GM12878 (cell line): ENCODE data around the gene SMC3. TPM values are rescaled to one million over a fixed set of nuclear protein-coding genes. Genes with fewer than 3 reads are reported as not detected.

Source experiments
- BACH1 ChIP-seq: fragments of 450-650 bp; IDR thresholded peaks from 2 replicates; pipeline ENCODE4 v1.6.1; 2017; ENCODE audit warnings: mild to moderate bottlenecking, borderline replicate concordance
- CBFB ChIP-seq: IDR thresholded peaks from 2 replicates; pipeline ENCODE4 v1.6.1; 2016; ENCODE audit warnings: antibody characterized with exemption, low read depth
- CREB1 ChIP-seq: IDR thresholded peaks from 2 replicates; pipeline ENCODE4 v1.6.1; 2012; ENCODE audit warnings: low read depth, mild to moderate bottlenecking, inconsistent platforms
- ETV6 ChIP-seq, 2 experiments: fragments of 450-650 bp in 1 of 2; IDR thresholded peaks in 1 of 2; conservative IDR thresholded peaks in 1 of 2; 2 replicates each; pipeline ENCODE4 v1.6.1; 2014; ENCODE audit warnings: antibody characterized with exemption in 1 of 2, borderline replicate concordance in 1 of 2, low read depth in 1 of 2, mild to moderate bottlenecking in 1 of 2, moderate library complexity in 1 of 2
- HCFC1 ChIP-seq: fragments of 150-350 bp; IDR thresholded peaks from 2 replicates; pipeline ENCODE4 v1.6.1; 2014; ENCODE audit warnings: low read length
- JUND ChIP-seq: IDR thresholded peaks from 2 replicates; pipeline ENCODE4 v1.6.1; 2012; ENCODE audit warnings: low read depth, mild to moderate bottlenecking, low read length, improper control_type of control experiment, moderate library complexity
- NFYB ChIP-seq: IDR thresholded peaks from 2 replicates; pipeline ENCODE4 v1.6.1; 2011; ENCODE audit warnings: low read depth, mild to moderate bottlenecking, low read length, improper control_type of control experiment, moderate library complexity; ENCODE audit not compliant: insufficient read depth
- NR2C2 ChIP-seq: IDR thresholded peaks from 2 replicates; pipeline ENCODE4 v1.6.1; 2011; ENCODE audit warnings: borderline replicate concordance, low read depth; ENCODE audit not compliant: control insufficient read depth, insufficient read length
- NRF1 ChIP-seq: conservative IDR thresholded peaks from 2 replicates; pipeline ENCODE4 v1.6.1; 2011; ENCODE audit warnings: mild to moderate bottlenecking, low read depth, low read length, improper control_type of control experiment
- PAX8 ChIP-seq: fragments of 450-650 bp; IDR thresholded peaks from 2 replicates; pipeline ENCODE4 v1.6.1; 2017; ENCODE audit warnings: mild to moderate bottlenecking, moderate library complexity
- RAD51 ChIP-seq: fragments of 450-650 bp; IDR thresholded peaks from 2 replicates; pipeline ENCODE4 v1.6.1; 2016; ENCODE audit warnings: moderate library complexity, mild to moderate bottlenecking, inconsistent platforms
- RBBP5 ChIP-seq: fragments of 200-600 bp; sonication (generic); conservative IDR thresholded peaks from 2 replicates; pipeline ENCODE4 v1.6.1; 2016
- RUNX3 ChIP-seq: IDR thresholded peaks from 2 replicates; pipeline ENCODE4 v1.6.1; 2012; ENCODE audit warnings: low read length, inconsistent platforms
- SIX5 ChIP-seq: IDR thresholded peaks from 2 replicates; pipeline ENCODE4 v1.6.1; 2011; ENCODE audit warnings: mild to moderate bottlenecking, low read depth, low read length, moderate library complexity; ENCODE audit not compliant: severe bottlenecking
- SPI1 ChIP-seq: IDR thresholded peaks from 2 replicates; pipeline ENCODE4 v1.6.1; 2011; ENCODE audit warnings: low read depth, mild to moderate bottlenecking, low read length, moderate library complexity, borderline replicate concordance; ENCODE audit not compliant: insufficient read depth
- TARDBP ChIP-seq: IDR thresholded peaks from 2 replicates; pipeline ENCODE4 v1.6.1; 2016; ENCODE audit warnings: borderline replicate concordance
- WRNIP1 ChIP-seq: IDR thresholded peaks from 2 replicates; pipeline ENCODE4 v1.6.1; 2011; ENCODE audit warnings: low read depth, low read length, improper control_type of control experiment, borderline replicate concordance
- ZNF24 ChIP-seq: fragments of 450-650 bp; IDR thresholded peaks from 2 replicates; pipeline ENCODE4 v1.6.1; 2017; ENCODE audit warnings: antibody characterized with exemption, mild to moderate bottlenecking
- ZZZ3 ChIP-seq: IDR thresholded peaks from 2 replicates; pipeline ENCODE4 v1.6.1; 2011; ENCODE audit warnings: low read depth; ENCODE audit not compliant: control insufficient read depth, insufficient read length
- polyA plus RNA-seq, 11 experiments: library from polyadenylated mRNA; depleted of rRNA in 4 of 11; unstranded in 6 of 11; stranded (reverse) in 5 of 11; fragments of >200 nt; fragmentation: Nextera tagmentation in 4 of 11; fragmentation: Illumina TruSeq in 1 of 11; extraction: Ambion mirVana in 4 of 11; extraction: Trizol in 1 of 11; gene quantifications; 1 replicate in 1 of 11; 2 replicates in 10 of 11; pipeline versions ENCODE4 v1.2.1 to v1.2.3, GENCODE V29; 2011 to 2016; ENCODE audit warnings: inconsistent platforms in 2 of 11, missing spikeins in 2 of 11, low read depth in 1 of 11
- total RNA-seq, 4 experiments: library from RNA; depleted of rRNA in 3 of 4; stranded (reverse); fragments of >200 nt in 3 of 4; fragmentation: Illumina TruSeq in 1 of 4; extraction: Trizol in 1 of 4; gene quantifications; 2 replicates each; pipeline versions ENCODE4 v1.2.1 to v1.2.3, GENCODE V29; 2013 to 2021
- TF ChIP-seq, protein P1 (sequence below): IDR thresholded peaks from 2 replicates; pipeline ENCODE4 v1.6.1; 2011; ENCODE audit warnings: mild to moderate bottlenecking, low read depth, low read length, moderate library complexity; ENCODE audit not compliant: insufficient replicate concordance
- TF ChIP-seq, protein P2 (sequence below): IDR thresholded peaks from 2 replicates; pipeline ENCODE4 v1.6.1; 2012; ENCODE audit warnings: low read length, inconsistent platforms
- TF ChIP-seq, protein P3 (sequence below): fragments of 450-650 bp; IDR thresholded peaks from 2 replicates; pipeline ENCODE4 v1.6.1; 2017; ENCODE audit warnings: mild to moderate bottlenecking, moderate library complexity

SMC3 gene
- total and polyA plus RNA-seq, 10 of the 15 experiments (the other 5 are each of a cell fraction or from before 2014, with no cell fraction given), result 30.4 to 123 (median 48.3) TPM

DNA sequence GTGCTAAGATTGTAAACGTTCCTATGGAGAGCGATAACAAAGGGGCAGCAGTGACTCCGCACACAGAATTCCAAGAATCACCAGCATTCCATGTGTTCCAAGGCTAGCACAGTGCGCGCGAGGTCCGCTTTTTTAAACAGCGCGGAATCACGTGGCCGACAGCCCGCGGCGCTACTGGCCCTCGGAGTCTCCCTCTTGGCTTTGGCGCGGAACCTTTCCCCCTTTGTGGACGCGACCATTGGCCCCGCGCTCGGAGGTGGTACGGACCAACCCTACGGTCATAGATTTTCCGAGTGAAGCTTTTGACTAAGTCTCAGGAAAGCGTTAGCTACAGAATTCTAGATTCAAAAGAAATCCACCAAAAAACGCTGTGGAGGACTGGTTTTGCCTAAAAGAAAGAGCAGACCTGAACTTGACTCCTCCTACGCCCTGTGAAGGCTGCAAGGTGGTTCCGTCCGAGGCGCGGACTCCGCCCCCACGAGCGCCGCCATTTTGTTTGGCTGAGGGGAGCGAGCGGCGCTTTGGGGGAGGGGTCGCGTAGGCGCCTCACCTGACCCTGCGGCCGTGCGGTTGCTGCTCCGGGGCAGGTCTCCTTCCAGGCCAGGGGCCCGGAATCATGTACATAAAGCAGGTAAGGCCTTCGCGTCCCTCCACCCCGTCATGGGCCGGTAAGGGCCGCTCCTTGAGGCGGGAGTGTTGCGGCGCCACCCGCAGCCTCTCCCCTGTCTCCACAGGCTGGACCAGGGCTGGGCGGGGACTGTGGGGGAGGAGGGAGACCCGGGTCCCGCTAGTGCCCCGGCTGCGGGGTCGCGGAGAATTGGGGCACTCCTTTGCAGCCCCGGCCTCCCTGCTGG is at the start of gene SMC3 (continued):
- TF ChIP-seq, protein P1, sequence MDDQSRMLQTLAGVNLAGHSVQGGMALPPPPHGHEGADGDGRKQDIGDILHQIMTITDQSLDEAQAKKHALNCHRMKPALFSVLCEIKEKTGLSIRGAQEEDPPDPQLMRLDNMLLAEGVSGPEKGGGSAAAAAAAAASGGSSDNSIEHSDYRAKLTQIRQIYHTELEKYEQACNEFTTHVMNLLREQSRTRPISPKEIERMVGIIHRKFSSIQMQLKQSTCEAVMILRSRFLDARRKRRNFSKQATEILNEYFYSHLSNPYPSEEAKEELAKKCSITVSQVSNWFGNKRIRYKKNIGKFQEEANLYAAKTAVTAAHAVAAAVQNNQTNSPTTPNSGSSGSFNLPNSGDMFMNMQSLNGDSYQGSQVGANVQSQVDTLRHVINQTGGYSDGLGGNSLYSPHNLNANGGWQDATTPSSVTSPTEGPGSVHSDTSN, result no peak
- TF ChIP-seq ETV6 (conservative IDR thresholded peaks at IDR 0.05 in 1 of 2, IDR thresholded peaks at IDR 0.05 in 1 of 2; ENCODE audit: borderline replicate concordance in 1 of 2, low read depth in 1 of 2) (no peak), NFYB (peak; percentile 70; the same call in 1 of the 2 replicates), RBBP5 (no peak), RUNX3 (peak; percentile 72), BACH1 (peak; percentile 14; the same call in 1 of the 2 replicates), ZNF24 (no peak), TARDBP (0 out of 2 replicates have a peak, but pooled peaks have one; percentile 51), ZZZ3 (no peak), NRF1 (no peak), JUND (peak; percentile 99), PAX8 (peak; percentile 32; the same call in 1 of the 2 replicates), WRNIP1 (0 out of 2 replicates have a peak, but pooled peaks have one; percentile 90), HCFC1 (peak; percentile 33; the same call in 1 of the 2 replicates), CREB1 (peak; percentile 41), SIX5 (peak; percentile 54), SPI1 (0 out of 2 replicates have a peak, but pooled peaks have one; percentile 19), NR2C2 (no peak), CBFB (peak; percentile 87), RAD51 (peak; percentile 94)
- TF ChIP-seq, protein P2, sequence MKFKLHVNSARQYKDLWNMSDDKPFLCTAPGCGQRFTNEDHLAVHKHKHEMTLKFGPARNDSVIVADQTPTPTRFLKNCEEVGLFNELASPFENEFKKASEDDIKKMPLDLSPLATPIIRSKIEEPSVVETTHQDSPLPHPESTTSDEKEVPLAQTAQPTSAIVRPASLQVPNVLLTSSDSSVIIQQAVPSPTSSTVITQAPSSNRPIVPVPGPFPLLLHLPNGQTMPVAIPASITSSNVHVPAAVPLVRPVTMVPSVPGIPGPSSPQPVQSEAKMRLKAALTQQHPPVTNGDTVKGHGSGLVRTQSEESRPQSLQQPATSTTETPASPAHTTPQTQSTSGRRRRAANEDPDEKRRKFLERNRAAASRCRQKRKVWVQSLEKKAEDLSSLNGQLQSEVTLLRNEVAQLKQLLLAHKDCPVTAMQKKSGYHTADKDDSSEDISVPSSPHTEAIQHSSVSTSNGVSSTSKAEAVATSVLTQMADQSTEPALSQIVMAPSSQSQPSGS, result 0 out of 2 replicates have a peak, but pooled peaks have one; percentile 33
- TF ChIP-seq, protein P3, sequence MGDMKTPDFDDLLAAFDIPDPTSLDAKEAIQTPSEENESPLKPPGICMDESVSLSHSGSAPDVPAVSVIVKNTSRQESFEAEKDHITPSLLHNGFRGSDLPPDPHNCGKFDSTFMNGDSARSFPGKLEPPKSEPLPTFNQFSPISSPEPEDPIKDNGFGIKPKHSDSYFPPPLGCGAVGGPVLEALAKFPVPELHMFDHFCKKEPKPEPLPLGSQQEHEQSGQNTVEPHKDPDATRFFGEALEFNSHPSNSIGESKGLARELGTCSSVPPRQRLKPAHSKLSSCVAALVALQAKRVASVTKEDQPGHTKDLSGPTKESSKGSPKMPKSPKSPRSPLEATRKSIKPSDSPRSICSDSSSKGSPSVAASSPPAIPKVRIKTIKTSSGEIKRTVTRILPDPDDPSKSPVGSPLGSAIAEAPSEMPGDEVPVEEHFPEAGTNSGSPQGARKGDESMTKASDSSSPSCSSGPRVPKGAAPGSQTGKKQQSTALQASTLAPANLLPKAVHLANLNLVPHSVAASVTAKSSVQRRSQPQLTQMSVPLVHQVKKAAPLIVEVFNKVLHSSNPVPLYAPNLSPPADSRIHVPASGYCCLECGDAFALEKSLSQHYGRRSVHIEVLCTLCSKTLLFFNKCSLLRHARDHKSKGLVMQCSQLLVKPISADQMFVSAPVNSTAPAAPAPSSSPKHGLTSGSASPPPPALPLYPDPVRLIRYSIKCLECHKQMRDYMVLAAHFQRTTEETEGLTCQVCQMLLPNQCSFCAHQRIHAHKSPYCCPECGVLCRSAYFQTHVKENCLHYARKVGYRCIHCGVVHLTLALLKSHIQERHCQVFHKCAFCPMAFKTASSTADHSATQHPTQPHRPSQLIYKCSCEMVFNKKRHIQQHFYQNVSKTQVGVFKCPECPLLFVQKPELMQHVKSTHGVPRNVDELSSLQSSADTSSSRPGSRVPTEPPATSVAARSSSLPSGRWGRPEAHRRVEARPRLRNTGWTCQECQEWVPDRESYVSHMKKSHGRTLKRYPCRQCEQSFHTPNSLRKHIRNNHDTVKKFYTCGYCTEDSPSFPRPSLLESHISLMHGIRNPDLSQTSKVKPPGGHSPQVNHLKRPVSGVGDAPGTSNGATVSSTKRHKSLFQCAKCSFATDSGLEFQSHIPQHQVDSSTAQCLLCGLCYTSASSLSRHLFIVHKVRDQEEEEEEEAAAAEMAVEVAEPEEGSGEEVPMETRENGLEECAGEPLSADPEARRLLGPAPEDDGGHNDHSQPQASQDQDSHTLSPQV, result no peak
